Trophoblast cell (in vitro differentiated cells and primary cell): ENCODE results near the gene TUT7.

ENCODE experiments used
- DNase-seq, 2 donors: peaks; one replicate each; pipeline ENCODE4 v3.0.0-alpha.2; 2016
- H2AFZ ChIP-seq: 2 replicates; pipeline ENCODE4 v1.6.1; 2013; ENCODE audit warnings: low read length, moderate library complexity, mild to moderate bottlenecking; ENCODE audit not compliant: insufficient read depth, poor library complexity
- H2AK5ac ChIP-seq: 2 replicates; pipeline ENCODE4 v1.6.1; 2013; ENCODE audit warnings: mild to moderate bottlenecking, low read length
- H2BK120ac ChIP-seq: 2 replicates; pipeline ENCODE4 v1.6.1; 2013; ENCODE audit warnings: low read length, mild to moderate bottlenecking, moderate library complexity; ENCODE audit not compliant: insufficient read depth, poor library complexity
- H2BK12ac ChIP-seq: 2 replicates; pipeline ENCODE4 v1.6.1; 2013; ENCODE audit warnings: mild to moderate bottlenecking, low read length, moderate library complexity
- H2BK5ac ChIP-seq: 2 replicates; pipeline ENCODE4 v1.6.1; 2013; ENCODE audit warnings: low read length, low read depth, moderate library complexity, mild to moderate bottlenecking; ENCODE audit not compliant: poor library complexity
- H3K14ac ChIP-seq: 2 replicates; pipeline ENCODE4 v1.6.1; 2013; ENCODE audit warnings: mild to moderate bottlenecking, low read length
- H3K18ac ChIP-seq: 2 replicates; pipeline ENCODE4 v1.6.1; 2013; ENCODE audit warnings: mild to moderate bottlenecking, low read length
- H3K23ac ChIP-seq: 2 replicates; pipeline ENCODE4 v1.6.1; 2013; ENCODE audit warnings: low read length
- H3K27ac ChIP-seq: 2 replicates; pipeline ENCODE4 v1.5.1; 2013; ENCODE audit warnings: low read depth, mild to moderate bottlenecking, inconsistent platforms, low read length, moderate library complexity
- H3K27me3 ChIP-seq: 2 replicates; pipeline ENCODE4 v1.6.1; 2013; ENCODE audit warnings: inconsistent platforms, mild to moderate bottlenecking, low read length, moderate library complexity; ENCODE audit not compliant: insufficient read depth
- H3K36me3 ChIP-seq, 2 experiments: 1 replicate in 1 of 2; 2 replicates in 1 of 2; pipeline ENCODE4 v1.6.1; 2013; ENCODE audit warnings: low read length in 2 of 2, mild to moderate bottlenecking in 2 of 2, moderate library complexity in 1 of 2; ENCODE audit not compliant: insufficient read depth in 2 of 2, control insufficient read depth in 1 of 2
- H3K4ac ChIP-seq: 2 replicates; pipeline ENCODE4 v1.6.1; 2013; ENCODE audit warnings: low read depth, mild to moderate bottlenecking, low read length, moderate library complexity
- H3K4me1 ChIP-seq, 2 experiments: 1 replicate in 1 of 2; 2 replicates in 1 of 2; pipeline ENCODE4 v1.6.1; 2013; ENCODE audit warnings: low read length in 2 of 2, mild to moderate bottlenecking in 2 of 2, moderate library complexity in 1 of 2; ENCODE audit not compliant: insufficient read depth in 2 of 2, control insufficient read depth in 1 of 2
- H3K4me2 ChIP-seq: 2 replicates; pipeline ENCODE4 v1.6.1; 2013; ENCODE audit warnings: inconsistent platforms, mild to moderate bottlenecking, low read length, moderate library complexity
- H3K4me3 ChIP-seq: 2 replicates; pipeline ENCODE4 v1.5.1; 2013; ENCODE audit warnings: mild to moderate bottlenecking, low read depth, low read length, inconsistent platforms
- H3K79me1 ChIP-seq: one replicate; pipeline ENCODE4 v1.6.1; 2013; ENCODE audit warnings: low read length
- H3K79me2 ChIP-seq: 2 replicates; pipeline ENCODE4 v1.6.1; 2013; ENCODE audit warnings: low read length, mild to moderate bottlenecking; ENCODE audit not compliant: control insufficient read depth, insufficient read depth, poor library complexity
- H3K9ac ChIP-seq: 2 replicates; pipeline ENCODE4 v1.6.1; 2013; ENCODE audit warnings: mild to moderate bottlenecking, low read length
- H3K9me3 ChIP-seq: 2 replicates; pipeline ENCODE4 v1.6.1; 2013; ENCODE audit warnings: low read depth, mild to moderate bottlenecking, control low read depth, inconsistent platforms, low read length; ENCODE audit not compliant: insufficient read depth
- H4K12ac ChIP-seq: 2 replicates; pipeline ENCODE4 v1.6.1; 2013; ENCODE audit warnings: low read depth, mild to moderate bottlenecking, low read length, moderate library complexity
- H4K8ac ChIP-seq: 2 replicates; pipeline ENCODE4 v1.6.1; 2013; ENCODE audit warnings: low read depth, mild to moderate bottlenecking, low read length, moderate library complexity
- H4K91ac ChIP-seq: one replicate; pipeline ENCODE4 v1.6.1; 2013; ENCODE audit warnings: low read depth, mild to moderate bottlenecking, low read length, moderate library complexity
- WGBS: extraction: QIAGEN DNeasy Blood & Tissue Kit; methylation state at CpG from one replicate; pipeline ENCODE4 v1.1.7; 2013; ENCODE audit warnings: missing lambda C conversion rate; ENCODE audit not compliant: insufficient read length, insufficient coverage; ENCODE audit errors: extremely low coverage; 5-methylcytosine and 5-hydroxymethylcytosine counted together

TUT7 gene

GRCh38 chr9:86369810-86370209, 15.6 kb upstream of the TUT7 start:
- no peak overlapping the region for H4K91ac ChIP-seq
- H2AK5ac ChIP-seq: no peak overlapping the region
- no peak for DNase-seq
- no peaks in the 10 kb centered on the region for H3K4me1 ChIP-seq
- H3K4me2 ChIP-seq: no peak overlapping the region
- H2BK5ac ChIP-seq: no peak overlapping the region
- no peak overlapping the region for H3K4ac ChIP-seq
- H3K4me3 ChIP-seq: no peak overlapping the region
- H3K79me2 ChIP-seq: no peaks in the 10 kb centered on the region
- no CpG with 5 or more reads among the region's 5 CpGs for WGBS
- H3K9ac ChIP-seq: no peak overlapping the region
- no peak overlapping the region for H3K27ac ChIP-seq
- no peak overlapping the region for H3K14ac ChIP-seq
- no peak overlapping the region for H4K8ac ChIP-seq
- no peak overlapping the region for H3K23ac ChIP-seq
- no peak overlapping the region for H2BK12ac ChIP-seq
- no peak overlapping the region for H4K12ac ChIP-seq
- no peaks in the 10 kb centered on the region for H3K79me1 ChIP-seq
- H2BK120ac ChIP-seq: no peak overlapping the region
- H2AFZ ChIP-seq: no peak overlapping the region
- no peaks in the 10 kb centered on the region for H3K27me3 ChIP-seq
- peaks cover 7% of the 10 kb centered on the region for H3K9me3 ChIP-seq
- H3K36me3 ChIP-seq: no peaks in the 10 kb centered on the region
- no peak overlapping the region for H3K18ac ChIP-seq

- Histone ChIP-seq H2BK120ac (no peak overlapping the region), H2AK5ac (no peak overlapping the region), H2AFZ (no peak overlapping the region), H3K4me1 (no peaks in the 10 kb centered on the region), H4K8ac (no peak overlapping the region), H2BK5ac (no peak overlapping the region), H3K27ac (no peak overlapping the region), H3K23ac (no peak overlapping the region), H3K36me3 (no peaks in the 10 kb centered on the region), H3K27me3 (no peaks in the 10 kb centered on the region), H4K91ac (no peak overlapping the region), H2BK12ac (no peak overlapping the region), H3K9ac (no peak overlapping the region), H3K4ac (no peak overlapping the region), H3K9me3 (peaks cover 7% of the 10 kb centered on the region), H4K12ac (no peak overlapping the region), H3K18ac (no peak overlapping the region), H3K79me2 (no peaks in the 10 kb centered on the region), H3K14ac (no peak overlapping the region), H3K79me1 (no peaks in the 10 kb centered on the region), H3K4me2 (no peak overlapping the region), H3K4me3 (no peak overlapping the region)
- no CpG with 5 or more reads among the region's 3 CpGs for WGBS
- peak in 1 of 2 donors; percentile 60 for DNase-seq
Observed at GRCh38 chr9:86368871-86369521, 14.8 kb upstream of the TUT7 start.

DNA sequence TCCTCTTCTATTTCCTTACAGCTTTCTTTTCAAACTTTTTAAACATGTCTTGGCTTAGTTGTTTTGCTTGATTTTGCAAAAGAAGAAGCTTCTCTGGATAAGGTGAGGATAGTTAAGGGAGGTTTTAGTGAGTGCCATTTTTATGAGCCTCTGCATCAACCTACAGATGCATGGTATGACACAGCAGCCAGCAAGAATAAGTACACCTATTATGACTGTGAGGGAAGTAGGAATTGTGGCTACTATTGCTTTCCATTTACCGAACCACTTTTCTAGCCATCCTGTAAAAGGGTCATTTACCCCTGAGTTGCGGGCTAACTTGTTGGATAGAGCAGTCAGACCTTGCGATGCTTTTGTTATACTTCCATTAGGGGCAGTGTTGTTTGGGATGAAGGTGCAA, 7.0 kb upstream of the TUT7 start:
- H3K23ac ChIP-seq: no peak overlapping the region
- no peak overlapping the region for H3K4me3 ChIP-seq
- H2BK5ac ChIP-seq: no peak overlapping the region
- no peak overlapping the region for H3K18ac ChIP-seq
- H3K4me2 ChIP-seq: no peak overlapping the region
- no peak overlapping the region for H2BK120ac ChIP-seq
- no peak overlapping the region for H3K27ac ChIP-seq
- no peaks in the 10 kb centered on the region for H3K79me2 ChIP-seq
- no peak overlapping the region for H2AK5ac ChIP-seq
- H3K14ac ChIP-seq: no peak overlapping the region
- no peaks in the 10 kb centered on the region for H3K36me3 ChIP-seq
- H4K91ac ChIP-seq: no peak overlapping the region
- no peak overlapping the region for H2AFZ ChIP-seq
- H3K4ac ChIP-seq: no peak overlapping the region
- H3K27me3 ChIP-seq: no peaks in the 10 kb centered on the region
- no peaks in the 10 kb centered on the region for H3K79me1 ChIP-seq
- H4K8ac ChIP-seq: no peak overlapping the region
- H2BK12ac ChIP-seq: no peak overlapping the region
- WGBS: no CpG with 5 or more reads among the region's 3 CpGs
- no peaks in the 10 kb centered on the region for H3K9me3 ChIP-seq
- no peak overlapping the region for H3K9ac ChIP-seq
- H3K4me1 ChIP-seq: no peaks in the 10 kb centered on the region
- no peak overlapping the region for H4K12ac ChIP-seq
- no peak for DNase-seq

- H3K79me1 ChIP-seq: peaks cover 5% of the 10 kb centered on the region
- no peak overlapping the region for H3K18ac ChIP-seq
- no peak overlapping the region for H4K8ac ChIP-seq
- H3K4me2 ChIP-seq: no peak overlapping the region
- H4K12ac ChIP-seq: no peak overlapping the region
- no peak overlapping the region for H3K23ac ChIP-seq
- no peak overlapping the region for H2BK12ac ChIP-seq
- no peak for DNase-seq
- H3K9ac ChIP-seq: no peak overlapping the region
- H3K4me1 ChIP-seq: no peaks in the 10 kb centered on the region
- H3K79me2 ChIP-seq: peaks cover 3% of the 10 kb centered on the region
- no CpG with 5 or more reads among the region's 3 CpGs for WGBS
- H3K9me3 ChIP-seq: no peaks in the 10 kb centered on the region
- no peak overlapping the region for H2BK5ac ChIP-seq
- H2BK120ac ChIP-seq: no peak overlapping the region
- H4K91ac ChIP-seq: no peak overlapping the region
- no peaks in the 10 kb centered on the region for H3K36me3 ChIP-seq
- no peaks in the 10 kb centered on the region for H3K27me3 ChIP-seq
- H3K4ac ChIP-seq: no peak overlapping the region
- H3K4me3 ChIP-seq: no peak overlapping the region
- H2AK5ac ChIP-seq: no peak overlapping the region
- no peak overlapping the region for H2AFZ ChIP-seq
- no peak overlapping the region for H3K27ac ChIP-seq
- no peak overlapping the region for H3K14ac ChIP-seq
Observed at GRCh38 chr9:86359151-86359879, 5.1 kb upstream of the TUT7 start.
